Lower leg skin (tissue), 3 donors: ENCODE measurements around the gene RFTN2.

ENCODE experiments used
- CTCF ChIP-seq, 3 donors: fragments of 450-650 bp; IDR thresholded peaks; one replicate each; pipeline ENCODE4 v1.5.1; 2016; ENCODE audit warnings: antibody characterized with exemption in 3 of 3, mild to moderate bottlenecking in 3 of 3, moderate library complexity in 2 of 3
- POLR2A ChIP-seq, 2 donors: fragments of 450-650 bp; IDR thresholded peaks; one replicate each; pipeline ENCODE4 v1.6.1; 2016 to 2017; ENCODE audit warnings: antibody characterized with exemption in 2 of 2, mild to moderate bottlenecking in 1 of 2, moderate library complexity in 1 of 2

GRCh38 chr2:197668296-197668695, 7.1 kb downstream of the RFTN2 start:
- TF ChIP-seq CTCF (IDR thresholded peaks at IDR 0.05) (no peak), POLR2A (IDR thresholded peaks at IDR 0.05) (no peak)
